HG03520 (cell line): Measurements from ENCODE around the gene MRPL18.

Experiments
- ATAC-seq: cut with Tn5 transposase; IDR thresholded peaks from one replicate; pipeline ENCODE4 v1.9.1; 2021; ENCODE audit warnings: mild to moderate bottlenecking, moderate library complexity; ENCODE audit not compliant: unreplicated experiment

The MRPL18 gene

GRCh38 chr6:159838020-159838744 is 47.9 kb downstream of the MRPL18 start:
- ATAC-seq: no peak

DNA sequence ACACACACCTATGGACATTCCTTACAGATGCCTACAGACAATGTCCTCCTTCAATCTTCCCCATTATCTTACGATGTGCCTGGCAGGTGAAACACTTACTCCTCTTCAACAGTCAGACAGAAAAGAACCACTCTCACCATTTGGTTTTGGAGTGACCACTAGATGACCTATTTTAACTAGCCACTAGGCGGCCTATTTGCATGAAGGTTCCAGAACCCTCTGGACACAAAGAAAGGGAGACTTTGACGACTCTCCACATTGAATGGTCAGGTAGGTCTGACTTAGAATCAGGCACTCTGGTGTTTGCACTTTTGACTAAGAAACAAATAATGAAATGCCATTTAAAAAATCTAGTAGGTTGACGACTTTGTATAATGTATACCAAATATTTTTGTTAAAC is 51.8 kb downstream of the MRPL18 start:
- ATAC-seq: no peak

GRCh38 chr6:159844737-159845645 is 54.7 kb downstream of the MRPL18 start:
- no peak for ATAC-seq
